Small intestine (tissue), 7 donors: Measurements from ENCODE around the gene RUSC1. TPM values are rescaled to one million over a fixed set of nuclear protein-coding genes. Genes with fewer than 3 reads are reported as not detected.

Source experiments
- DNase-seq, 2 donors: peaks; one replicate each; pipeline versions ENCODE4 v3.0.0 to v3.0.0-alpha.2; 2013
- FAIRE-seq: peaks from 2 replicates; lab custom pipeline; 2012; peaks lifted over from hg19 to GRCh38; lab: Jason Lieb, UNC
- H3K27ac ChIP-seq, 3 donors: one replicate each; pipeline ENCODE4 v1.5.1; 2013; ENCODE audit warnings: low read length in 2 of 3, mild to moderate bottlenecking in 2 of 3, control low read depth in 1 of 3, inconsistent platforms in 1 of 3, low read depth in 1 of 3, moderate library complexity in 1 of 3
- H3K27me3 ChIP-seq, 3 donors: one replicate each; pipeline ENCODE4 v1.6.1; 2013; ENCODE audit warnings: low read length in 3 of 3, inconsistent platforms in 1 of 3; ENCODE audit not compliant: control insufficient read depth in 3 of 3, insufficient read depth in 3 of 3
- H3K36me3 ChIP-seq, 3 donors: one replicate each; pipeline ENCODE4 v1.6.1; 2013; ENCODE audit warnings: low read length in 3 of 3, inconsistent platforms in 1 of 3, low read depth in 1 of 3, mild to moderate bottlenecking in 1 of 3, moderate library complexity in 1 of 3; ENCODE audit not compliant: control insufficient read depth in 3 of 3, insufficient read depth in 2 of 3
- H3K4me1 ChIP-seq, 3 donors: one replicate each; pipeline ENCODE4 v1.6.1; 2013; ENCODE audit warnings: low read length in 2 of 3, inconsistent platforms in 1 of 3, low read depth in 1 of 3, mild to moderate bottlenecking in 1 of 3, moderate library complexity in 1 of 3; ENCODE audit not compliant: control insufficient read depth in 3 of 3, insufficient read depth in 2 of 3
- H3K4me3 ChIP-seq, 3 donors: one replicate each; pipeline ENCODE4 v1.5.1; 2013; ENCODE audit warnings: low read length in 3 of 3, control low read depth in 1 of 3, inconsistent platforms in 1 of 3, low read depth in 1 of 3, mild to moderate bottlenecking in 1 of 3, moderate library complexity in 1 of 3
- H3K9me3 ChIP-seq, 2 donors: one replicate each; pipeline ENCODE4 v1.6.1; 2013; ENCODE audit warnings: low read depth in 1 of 2, low read length in 1 of 2; ENCODE audit not compliant: control insufficient read depth in 2 of 2, insufficient read depth in 1 of 2
- WGBS, 3 donors: extraction: QIAGEN DNeasy Blood & Tissue Kit; methylation state at CpG; one replicate each; pipeline ENCODE4 v1.1.7; 2013; 5-methylcytosine and 5-hydroxymethylcytosine counted together
- polyA plus RNA-seq, 4 donors: library from polyadenylated mRNA; stranded (reverse) in 3 of 4; unstranded in 1 of 4; fragments of 200-250 nt in 3 of 4; fragments of 120-200 nt in 1 of 4; gene quantifications; one replicate each; pipeline versions ENCODE4 v1.2.1 to v1.2.3, GENCODE V29; 2013
- donor health status: healthy with polysubstance abuse.
- donor health status: control.
- donor health status: control.
- donor health status: Bipolar disorder and iron deficiency.
- donor health status: healthy.

RUSC1 gene
- polyA plus RNA-seq, 4 donors = 32.7 to 60.8 (median 44.6) TPM

- peaks cover 0 to 46% (median 5%) of the 10 kb centered on the region in 3 donors for H3K36me3 ChIP-seq
- DNase-seq = no peak
- WGBS, 3 donors = 88 to 92% (median 88%) methylated on average over 8 of the region's 8 CpGs
Observed at GRCh38 chr1:155313261-155313660, 7.4 kb upstream of the RUSC1 start.

GRCh38 chr1:155316922-155317321 is 3.8 kb upstream of the RUSC1 start:
- FAIRE-seq (no peak), DNase-seq (peak; percentile 71 to 81)
- Histone ChIP-seq H3K36me3 (peaks cover 0 to 55% (median 5%) of the 10 kb centered on the region in 3 donors), H3K27ac (peak overlapping the region in 2 of 3 donors; percentile 22 to 61), H3K4me3 (no peak overlapping the region), H3K4me1 (peaks cover 0 to 41% (median 9%) of the 10 kb centered on the region in 3 donors), H3K9me3 (no peaks in the 10 kb centered on the region), H3K27me3 (no peaks in the 10 kb centered on the region)
- WGBS, 3 donors = 27 to 68% (median 52%) methylated on average over 3 of the region's 3 CpGs

More at GRCh38 chr1:155313261-155313660, 7.4 kb upstream of the RUSC1 start:
- Histone ChIP-seq H3K27ac (no peak overlapping the region), H3K4me1 (peaks cover 0 to 28% (median 2%) of the 10 kb centered on the region in 3 donors), H3K27me3 (no peaks in the 10 kb centered on the region), H3K9me3 (no peaks in the 10 kb centered on the region), H3K4me3 (no peak overlapping the region)
- no peak for FAIRE-seq

DNA sequence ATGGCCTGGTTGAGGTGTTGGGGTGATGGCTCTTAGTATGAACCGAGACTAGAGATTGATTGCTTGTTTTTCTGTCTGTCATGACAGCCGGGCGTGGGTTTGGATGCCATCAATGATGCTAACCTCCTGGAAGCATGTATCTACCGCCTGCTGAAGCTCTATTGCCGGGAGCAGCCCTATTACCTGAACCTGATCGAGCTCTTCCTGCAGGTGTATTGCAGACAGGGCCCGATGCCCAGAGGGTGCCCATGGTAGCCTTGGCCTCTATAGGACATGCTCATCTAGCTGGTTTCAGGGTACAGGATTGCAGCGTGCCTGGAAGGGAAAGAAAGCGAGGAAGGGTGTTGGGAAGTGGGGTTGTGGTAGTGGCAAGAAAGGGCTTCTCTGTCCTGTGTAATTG is 2.6 kb upstream of the RUSC1 start:
- Histone ChIP-seq H3K4me1 (peaks cover 0 to 48% (median 9%) of the 10 kb centered on the region in 3 donors), H3K27ac (peak overlapping the region in 1 of 3 donors; percentile 61), H3K36me3 (peaks cover 0 to 46% (median 3%) of the 10 kb centered on the region in 3 donors), H3K9me3 (no peaks in the 10 kb centered on the region), H3K27me3 (no peaks in the 10 kb centered on the region), H3K4me3 (no peak overlapping the region)
- DNase-seq = no peak
- FAIRE-seq = no peak
- WGBS, 3 donors = 88 to 91% (median 91%) methylated on average over 9 of the region's 9 CpGs

GRCh38 chr1:155319536-155319935 is 1.2 kb upstream of the RUSC1 start:
- no peak overlapping the region for H3K27ac ChIP-seq
- H3K9me3 ChIP-seq = no peaks in the 10 kb centered on the region
- FAIRE-seq = no peak
- H3K27me3 ChIP-seq = no peaks in the 10 kb centered on the region
- no peak for DNase-seq
- peaks cover 0 to 33% (median 0%) of the 10 kb centered on the region in 3 donors for H3K36me3 ChIP-seq
- no peak overlapping the region for H3K4me3 ChIP-seq
- WGBS, 3 donors = 87 to 91% (median 90%) methylated on average over 5 of the region's 5 CpGs
- H3K4me1 ChIP-seq = peaks cover 0 to 48% (median 9%) of the 10 kb centered on the region in 3 donors

DNA sequence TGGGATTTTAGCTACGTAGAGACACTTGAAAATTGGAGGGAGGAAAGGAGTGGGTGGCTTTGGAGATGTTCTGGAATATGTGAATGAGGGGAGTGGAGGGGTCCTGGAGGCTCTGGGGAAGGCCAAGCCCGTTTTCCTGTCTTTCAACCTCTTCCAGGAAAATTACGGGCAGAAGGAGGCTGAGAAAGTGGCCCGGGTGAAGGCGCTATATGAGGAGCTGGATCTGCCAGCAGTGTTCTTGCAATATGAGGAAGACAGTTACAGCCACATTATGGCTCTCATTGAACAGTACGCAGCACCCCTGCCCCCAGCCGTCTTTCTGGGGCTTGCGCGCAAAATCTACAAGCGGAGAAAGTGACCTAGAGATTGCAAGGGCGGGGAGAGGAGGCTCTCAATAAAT is 442 bp upstream of the RUSC1 start:
- no peak for FAIRE-seq
- no peaks in the 10 kb centered on the region for H3K9me3 ChIP-seq
- DNase-seq = no peak
- 28 to 49% (median 30%) methylated on average over 11 of the region's 11 CpGs for WGBS, 3 donors
- peaks cover 0 to 28% (median 0%) of the 10 kb centered on the region in 3 donors for H3K36me3 ChIP-seq
- H3K4me1 ChIP-seq = peaks cover 0 to 52% (median 9%) of the 10 kb centered on the region in 3 donors
- peak overlapping the region in 2 of 3 donors; percentile 36 to 52 for H3K27ac ChIP-seq
- peak overlapping the region in 1 of 3 donors; percentile 93 for H3K4me3 ChIP-seq
- no peaks in the 10 kb centered on the region for H3K27me3 ChIP-seq

GRCh38 chr1:155321639-155322503 is 1.2 kb downstream of the RUSC1 start:
- peaks cover 0 to 50% (median 9%) of the 10 kb centered on the region in 3 donors for H3K4me1 ChIP-seq
- no peaks in the 10 kb centered on the region for H3K27me3 ChIP-seq
- no peaks in the 10 kb centered on the region for H3K9me3 ChIP-seq
- no peak for DNase-seq
- no peak for FAIRE-seq
- 46 to 56% (median 51%) methylated on average over 25 to 27 of the region's 27 CpGs for WGBS, 3 donors
- H3K36me3 ChIP-seq = peaks cover 0 to 45% (median 0%) of the 10 kb centered on the region in 3 donors
- H3K4me3 ChIP-seq = peak overlapping the region in 1 of 3 donors; percentile 93
- peak overlapping the region in 2 of 3 donors; percentile 21 to 98 for H3K27ac ChIP-seq

GRCh38 chr1:155322571-155322952 is 1.9 kb downstream of the RUSC1 start:
- FAIRE-seq (no peak), DNase-seq (peak in 1 of 2 donors; percentile 54)
- H3K27ac ChIP-seq = peak overlapping the region in 2 of 3 donors; percentile 97 to 98
- peak overlapping the region; percentile 40 to 93 (median 87) for H3K4me3 ChIP-seq
- peaks cover 0 to 47% (median under 1%) of the 10 kb centered on the region in 3 donors for H3K36me3 ChIP-seq
- H3K9me3 ChIP-seq = no peaks in the 10 kb centered on the region
- peaks cover 0 to 43% (median 7%) of the 10 kb centered on the region in 3 donors for H3K4me1 ChIP-seq
- WGBS, 3 donors = 1 to 2% (median 1%) methylated on average over 27 to 28 of the region's 28 CpGs
- H3K27me3 ChIP-seq = no peaks in the 10 kb centered on the region

GRCh38 chr1:155322953-155323728 is 2.4 kb downstream of the RUSC1 start:
- Histone ChIP-seq H3K27me3 (no peaks in the 10 kb centered on the region), H3K36me3 (peaks cover 0 to 49% (median 3%) of the 10 kb centered on the region in 3 donors), H3K27ac (peak overlapping the region; percentile 91 to 98 (median 97)), H3K4me1 (peaks cover 0 to 38% (median 7%) of the 10 kb centered on the region in 3 donors), H3K4me3 (peak overlapping the region; percentile 82 to 93 (median 87)), H3K9me3 (no peaks in the 10 kb centered on the region)
- DNase-seq (peak; percentile 84 to 95), FAIRE-seq (no peak)
- 0 to 1% (median 1%) methylated on average over 27 to 58 of the region's 58 CpGs for WGBS, 3 donors
